H1 (cell line): ENCODE results near the gene TBC1D17. TPM values are rescaled to one million over a fixed set of nuclear protein-coding genes. Genes with fewer than 3 reads are reported as not detected.

Experiments
- CTCF ChIA-PET: fragments of 300-600 bp; sonication (Branson Sonifier 250); formaldehyde crosslinking; loops from one replicate; lab custom pipeline; 2021; ENCODE audit not compliant: partially characterized antibody; lab: Charles Lee
- POLR2A ChIA-PET: fragments of 300-600 bp; sonication (Branson Sonifier 250); formaldehyde crosslinking; loops from one replicate; lab custom pipeline; 2021; ENCODE audit warnings: inconsistent platforms; ENCODE audit not compliant: partially characterized antibody; lab: Charles Lee
- DNase-seq, 2 experiments: peaks; one replicate each; pipeline versions ENCODE4 v3.0.0 to v3.0.0-alpha.2; 2010 to 2022; ENCODE audit warnings: low spot score in 2 of 2, low read depth in 1 of 2, mixed read lengths in 1 of 2
- FAIRE-seq: peaks from 2 replicates; lab custom pipeline; 2011; peaks lifted over from hg19 to GRCh38; lab: Jason Lieb, UNC
- H2AFZ ChIP-seq: 2 replicates; pipeline ENCODE4 v1.8.1; 2012; ENCODE audit warnings: low read length, inconsistent platforms
- H2AK5ac ChIP-seq: 2 replicates; pipeline ENCODE4 v1.6.1; 2013; ENCODE audit warnings: low read depth, low read length
- H2BK120ac ChIP-seq: replicated peaks from 2 replicates; pipeline ENCODE3; 2013; ENCODE audit warnings: low read depth, low read length, inconsistent platforms
- H2BK12ac ChIP-seq: 2 replicates; pipeline ENCODE4 v1.6.1; 2013; ENCODE audit warnings: low read depth, low read length
- H2BK15ac ChIP-seq: 2 replicates; pipeline ENCODE4 v1.6.1; 2013; ENCODE audit warnings: low read length
- H2BK20ac ChIP-seq: 2 replicates; pipeline ENCODE4 v1.6.1; 2013; ENCODE audit warnings: low read length
- H2BK5ac ChIP-seq: 2 replicates; pipeline ENCODE4 v1.6.1; 2013; ENCODE audit warnings: low read depth, low read length
- H3K14ac ChIP-seq: 2 replicates; pipeline ENCODE4 v1.6.1; 2013; ENCODE audit warnings: inconsistent platforms; ENCODE audit not compliant: insufficient read length
- H3K18ac ChIP-seq: 2 replicates; pipeline ENCODE4 v1.6.1; 2013; ENCODE audit warnings: low read length; ENCODE audit errors: extremely low read depth
- H3K23ac ChIP-seq: 2 replicates; pipeline ENCODE4 v1.6.1; 2013; ENCODE audit warnings: inconsistent platforms; ENCODE audit not compliant: insufficient read length
- H3K23me2 ChIP-seq: 2 replicates; pipeline ENCODE4 v1.6.1; 2013; ENCODE audit warnings: low read depth, low read length
- H3K27ac ChIP-seq: 2 replicates; pipeline ENCODE4 v1.6.1; 2011; ENCODE audit warnings: low read depth, low read length, inconsistent platforms
- H3K27me3 ChIP-seq, 4 experiments: replicated peaks in 1 of 4; 1 replicate in 1 of 4; 2 replicates in 3 of 4; pipeline versions ENCODE4 v1.6.1 to v1.8.1; 2011 to 2013; ENCODE audit warnings: low read length in 3 of 4, mild to moderate bottlenecking in 3 of 4, inconsistent platforms in 2 of 4, mixed read lengths in 2 of 4, moderate library complexity in 1 of 4; ENCODE audit not compliant: control insufficient read depth in 3 of 4, insufficient read depth in 3 of 4; ENCODE audit errors: extremely low read depth in 1 of 4
- H3K36me3 ChIP-seq, 4 experiments: 2 replicates each; pipeline versions ENCODE4 v1.6.1 to v1.8.1; 2011 to 2013; ENCODE audit warnings: mild to moderate bottlenecking in 4 of 4, low read length in 3 of 4, moderate library complexity in 2 of 4, control low read depth in 1 of 4, inconsistent platforms in 1 of 4; ENCODE audit not compliant: insufficient read depth in 4 of 4, control insufficient read depth in 2 of 4
- H3K4ac ChIP-seq: replicated peaks from 2 replicates; pipeline ENCODE3; 2013; ENCODE audit warnings: low read length, low read depth, mixed read lengths, inconsistent platforms; ENCODE audit not compliant: insufficient read length
- H3K4me1 ChIP-seq, 4 experiments: replicated peaks in 1 of 4; 1 replicate in 1 of 4; 2 replicates in 3 of 4; pipeline versions ENCODE4 v1.6.1 to v1.8.1; 2011 to 2013; ENCODE audit warnings: low read length in 3 of 4, inconsistent platforms in 2 of 4, mixed read lengths in 1 of 4; ENCODE audit not compliant: insufficient read depth in 4 of 4, control insufficient read depth in 3 of 4
- H3K4me2 ChIP-seq, 2 experiments: 2 replicates each; pipeline versions ENCODE4 v1.6.1 to v1.8.1; 2011 to 2013; ENCODE audit warnings: low read depth in 2 of 2, low read length in 2 of 2, control low read depth in 1 of 2, inconsistent platforms in 1 of 2, mild to moderate bottlenecking in 1 of 2; ENCODE audit not compliant: insufficient read depth in 1 of 2
- H3K4me3 ChIP-seq, 4 experiments: fragments of 200-600, 300-600 bp in 1 of 4; sonication (generic), shearing (Covaris generic), sonication (Bioruptor Twin) in 1 of 4; 2 replicates each; pipeline versions ENCODE4 v1.5.1 to v1.8.1; 2011 to 2016; ENCODE audit warnings: low read length in 4 of 4, low read depth in 3 of 4, control low read depth in 2 of 4, inconsistent platforms in 2 of 4, mild to moderate bottlenecking in 2 of 4, mixed read lengths in 1 of 4, moderate library complexity in 1 of 4; ENCODE audit not compliant: insufficient read depth in 2 of 4; ENCODE audit errors: extremely low read depth in 1 of 4
- H3K56ac ChIP-seq: replicated peaks from 2 replicates; pipeline ENCODE3; 2013; ENCODE audit warnings: low read depth, mild to moderate bottlenecking, mixed read lengths, low read length, inconsistent platforms; ENCODE audit not compliant: insufficient read length
- H3K79me1 ChIP-seq: 2 replicates; pipeline ENCODE4 v1.6.1; 2013; ENCODE audit warnings: low read depth, low read length, control low read depth
- H3K79me2 ChIP-seq, 2 experiments: 2 replicates each; pipeline versions ENCODE4 v1.6.1 to v1.8.1; 2012 to 2013; ENCODE audit warnings: low read length in 2 of 2, mild to moderate bottlenecking in 2 of 2, inconsistent platforms in 1 of 2; ENCODE audit not compliant: insufficient read depth in 2 of 2, control insufficient read depth in 1 of 2
- H3K9ac ChIP-seq, 4 experiments: replicated peaks in 1 of 4; 1 replicate in 1 of 4; 2 replicates in 3 of 4; pipeline versions ENCODE4 v1.6.1 to v1.8.1; 2011 to 2013; ENCODE audit warnings: low read depth in 3 of 4, low read length in 3 of 4, control low read depth in 2 of 4, mild to moderate bottlenecking in 2 of 4, moderate library complexity in 2 of 4, inconsistent platforms in 1 of 4; ENCODE audit errors: extremely low read depth in 1 of 4
- H3K9me3 ChIP-seq, 2 experiments: 2 replicates each; pipeline versions ENCODE4 v1.6.1 to v1.8.1; 2012 to 2013; ENCODE audit warnings: mild to moderate bottlenecking in 2 of 2, moderate library complexity in 2 of 2, control low read depth in 1 of 2, inconsistent platforms in 1 of 2, low read depth in 1 of 2, low read length in 1 of 2, mixed read lengths in 1 of 2; ENCODE audit not compliant: insufficient read depth in 2 of 2
- H4K20me1 ChIP-seq, 2 experiments: replicated peaks in 1 of 2; 2 replicates each; pipeline versions ENCODE3 to v1.8.1; 2011 to 2013; ENCODE audit warnings: inconsistent platforms in 2 of 2, low read length in 2 of 2, mild to moderate bottlenecking in 1 of 2; ENCODE audit not compliant: insufficient read depth in 2 of 2, control insufficient read depth in 1 of 2
- H4K5ac ChIP-seq: 2 replicates; pipeline ENCODE4 v1.6.1; 2013; ENCODE audit warnings: low read length, low read depth, mixed read lengths, inconsistent platforms; ENCODE audit not compliant: insufficient read length
- H4K8ac ChIP-seq: 2 replicates; pipeline ENCODE4 v1.8.0; 2013; ENCODE audit warnings: mild to moderate bottlenecking, moderate library complexity, low read length, inconsistent platforms; ENCODE audit not compliant: insufficient read depth; ENCODE audit errors: extremely low read depth
- H4K91ac ChIP-seq: replicated peaks from 2 replicates; pipeline ENCODE3; 2013; ENCODE audit warnings: low read length, mixed read lengths, inconsistent platforms; ENCODE audit not compliant: insufficient read length
- BACH1 ChIP-seq: IDR thresholded peaks from 2 replicates; pipeline ENCODE4 v1.6.1; 2012; ENCODE audit warnings: low read length, improper control_type of control experiment
- CTBP2 ChIP-seq: IDR thresholded peaks from 2 replicates; pipeline ENCODE4 v1.7.0; 2011; ENCODE audit warnings: borderline replicate concordance, mild to moderate bottlenecking, moderate library complexity, mixed read lengths, low read length; ENCODE audit not compliant: insufficient read depth, insufficient read length
- GTF2F1 ChIP-seq: IDR thresholded peaks from 2 replicates; pipeline ENCODE4 v1.6.1; 2012; ENCODE audit warnings: low read depth, low read length, improper control_type of control experiment, borderline replicate concordance
- JUN ChIP-seq: IDR thresholded peaks from 2 replicates; pipeline ENCODE4 v1.6.1; 2011; ENCODE audit warnings: low read depth, mild to moderate bottlenecking, improper control_type of control experiment, low read length
- KDM1A ChIP-seq: fragments of 200-600, 300-600 bp; sonication (generic); IDR thresholded peaks from 2 replicates; pipeline ENCODE4 v1.7.1; 2016; ENCODE audit warnings: mild to moderate bottlenecking, low read length, borderline replicate concordance
- NANOG ChIP-seq: IDR thresholded peaks from 2 replicates; pipeline ENCODE4 v1.6.1; 2011; ENCODE audit warnings: low read length, low read depth, mild to moderate bottlenecking, inconsistent platforms; ENCODE audit not compliant: insufficient read depth, poor library complexity, severe bottlenecking
- POLR2A ChIP-seq, 2 experiments: IDR thresholded peaks; 1 replicate in 1 of 2; 2 replicates in 1 of 2; pipeline ENCODE4 v1.6.1; 2011; ENCODE audit warnings: low read depth in 2 of 2, low read length in 2 of 2, mild to moderate bottlenecking in 2 of 2; ENCODE audit errors: control extremely low read depth in 1 of 2
- RAD21 ChIP-seq, 2 experiments: IDR thresholded peaks in 1 of 2; conservative IDR thresholded peaks in 1 of 2; 2 replicates each; pipeline ENCODE4 v1.6.1; 2011; ENCODE audit warnings: low read depth in 2 of 2, low read length in 2 of 2, improper control_type of control experiment in 1 of 2, inconsistent platforms in 1 of 2, mild to moderate bottlenecking in 1 of 2, moderate library complexity in 1 of 2
- RBBP5 ChIP-seq: IDR thresholded peaks from 2 replicates; pipeline ENCODE4 v1.7.1; 2012; ENCODE audit warnings: low read depth, mild to moderate bottlenecking, inconsistent platforms, low read length, moderate library complexity, borderline replicate concordance
- RXRA ChIP-seq: IDR thresholded peaks from 2 replicates; pipeline ENCODE4 v1.6.1; 2011; ENCODE audit warnings: low read depth, mild to moderate bottlenecking, low read length, moderate library complexity; ENCODE audit not compliant: insufficient read depth
- TEAD4 ChIP-seq: IDR thresholded peaks from 2 replicates; pipeline ENCODE4 v1.6.1; 2012; ENCODE audit warnings: low read depth, low read length, inconsistent platforms, mixed read lengths
- YY1 ChIP-seq: IDR thresholded peaks from 2 replicates; pipeline ENCODE4 v1.6.1; 2011; ENCODE audit warnings: low read depth, mild to moderate bottlenecking, low read length
- WGBS, 2 experiments: shearing (Covaris generic) in 1 of 2; methylation state at CpG; one replicate each; pipeline versions ENCODE4 v1.1.6 to v1.1.7; 2013 to 2015; ENCODE audit warnings: low lambda C conversion rate in 2 of 2, mixed read lengths in 2 of 2, inconsistent platforms in 1 of 2, low coverage in 1 of 2, missing lambda C conversion rate in 1 of 2; ENCODE audit not compliant: insufficient replicate concordance in 2 of 2, insufficient coverage in 1 of 2, insufficient read length in 1 of 2; ENCODE audit errors: extremely low coverage in 1 of 2, missing lambda C conversion rate in 1 of 2; 5-methylcytosine and 5-hydroxymethylcytosine counted together
- polyA plus RNA-seq, 7 experiments: library from polyadenylated mRNA; depleted of rRNA in 3 of 7; stranded (reverse) in 5 of 7; unstranded in 2 of 7; fragments of >200 nt in 5 of 7; fragments of 200-250 nt in 2 of 7; gene quantifications; 1 replicate in 5 of 7; 2 replicates in 1 of 7; 4 replicates in 1 of 7; pipeline versions ENCODE4 v1.2.1 to v1.2.3, GENCODE V29; 2011 to 2013; ENCODE audit warnings: missing spikeins in 2 of 7, mixed read lengths in 2 of 7
- total RNA-seq: library from RNA; stranded (reverse); fragmentation: NEBNext Ultra II Directional; extraction: Animal tissue kit (Norgen Biotek cat#: 25700); gene quantifications from 2 replicates; pipeline ENCODE4 v1.2.1, GENCODE V29; 2021

TBC1D17 gene
- total and polyA plus RNA-seq, 2 of the 8 experiments (the other 6 are each of a cell fraction or from before 2014, with no cell fraction given) = 30.3 to 44.9 TPM

- Histone ChIP-seq H3K23me2 (peaks cover 1% of the 10 kb centered on the region; the same call in 1 of the 2 replicates), H3K56ac (no peak overlapping the region), H3K18ac (no peak overlapping the region), H3K79me2 (peaks cover 10 to 23% of the 10 kb centered on the region in 2 experiments), H4K20me1 (peaks cover 48 to 61% of the 10 kb centered on the region in 2 experiments), H3K79me1 (peaks cover 16% of the 10 kb centered on the region), H3K23ac (no peak overlapping the region), H2BK120ac (no peak overlapping the region), H3K9me3 (no peaks in the 10 kb centered on the region), H2BK20ac (no peak overlapping the region), H3K4me2 (no peak overlapping the region), H2AK5ac (no peak overlapping the region), H3K27me3 (no peaks in the 10 kb centered on the region), H3K4me1 (peaks cover 0 to 9% (median 5%) of the 10 kb centered on the region in 4 experiments; a peak in 5 of 7 replicates), H2BK12ac (no peak overlapping the region), H4K5ac (no peak overlapping the region), H3K36me3 (peaks cover 21 to 77% (median 47%) of the 10 kb centered on the region in 4 experiments), H3K27ac (no peak overlapping the region), H3K14ac (no peak overlapping the region), H2AFZ (no peak overlapping the region), H4K91ac (no peak overlapping the region), H3K9ac (no peak overlapping the region), H2BK5ac (no peak overlapping the region), H4K8ac (no peak overlapping the region), H3K4me3 (no peak overlapping the region), H2BK15ac (no peak overlapping the region), H3K4ac (no peak overlapping the region)
- CTCF ChIA-PET = interaction anchor here (1.7 kb wide), 2 partner anchors 9 to 31 kb away, joined by 3 to 4 read pairs; no protein-coding TSS in a partner anchor
- WGBS, 2 experiments = 93% methylated on average over 24 of the region's 26 CpGs; no CpG with 5 or more reads in 1 of the 2 experiments
- DNase-seq (no peak), FAIRE-seq (no peak)
- POLR2A ChIA-PET = interaction anchor here (0.6 to 12.4 kb wide), 16 partner anchors 9 to 179 kb away, joined by 3 to 247 read pairs (median 4); partner anchors contain the start of genes AKT1S1, FUZ, MED25 and PNKP
- no peak for TF ChIP-seq RBBP5
- no peak for TF ChIP-seq TEAD4
- no peak for TF ChIP-seq BACH1
- peak in 1 of 2 experiments; percentile 64; a peak in 1 of 3 replicates for TF ChIP-seq POLR2A (IDR thresholded peaks at IDR 0.05; ENCODE audit: control extremely low read depth in 1 of 2, low read depth in 2 of 2, low read length in 2 of 2)
- no peak; a peak in 1 of 4 replicates for TF ChIP-seq RAD21 (IDR thresholded peaks at IDR 0.05 in 1 of 2, conservative IDR thresholded peaks at IDR 0.05 in 1 of 2; ENCODE audit: low read depth in 2 of 2, low read length in 2 of 2)
- no peak for TF ChIP-seq KDM1A
- no peak for TF ChIP-seq RXRA
- no peak for TF ChIP-seq CTBP2
- no peak for TF ChIP-seq YY1
- TF ChIP-seq GTF2F1 = no peak
- no peak for TF ChIP-seq JUN
- TF ChIP-seq NANOG = no peak
These were observed 20.3 kb upstream of the TBC1D17 start for GRCh38 chr19:49857061-49857837.
